HG02588 (cell line): ENCODE results near the gene ZBTB9.

Experiments used
- ATAC-seq: cut with Tn5 transposase; IDR thresholded peaks from one replicate; pipeline ENCODE4 v1.9.1; 2021; ENCODE audit warnings: mild to moderate bottlenecking, moderate library complexity; ENCODE audit not compliant: unreplicated experiment

The ZBTB9 gene

DNA sequence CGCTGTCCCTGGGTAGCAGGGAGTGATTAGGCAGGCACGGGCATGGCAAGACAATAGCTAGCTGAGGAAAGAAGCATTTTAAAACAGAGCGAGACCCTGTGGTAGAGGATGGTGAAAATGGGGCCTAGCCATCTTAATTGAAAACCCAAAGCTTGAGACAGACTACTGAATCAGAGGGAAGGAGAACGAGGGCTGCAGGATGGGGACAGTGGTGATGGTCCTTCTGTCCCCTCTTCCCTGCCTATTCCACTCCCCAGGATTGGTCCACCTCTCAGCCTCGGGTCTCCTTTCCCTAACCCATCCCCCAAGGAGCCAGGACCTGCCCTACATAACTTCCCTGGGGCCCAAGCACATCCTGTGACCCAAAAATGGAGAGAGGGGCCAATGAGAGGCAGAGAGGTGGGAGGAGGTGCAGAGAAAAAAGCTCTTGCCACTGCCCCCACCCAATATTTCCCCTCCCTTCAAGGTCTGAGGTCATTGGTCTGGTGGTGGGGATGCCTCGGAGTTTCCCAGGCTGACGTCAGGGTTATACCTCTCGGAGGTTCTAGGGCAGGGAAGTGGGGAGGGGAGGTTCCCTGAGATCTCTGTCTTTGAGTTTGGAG lies 35.6 kb upstream of the ZBTB9 start:
- no peak for ATAC-seq

DNA sequence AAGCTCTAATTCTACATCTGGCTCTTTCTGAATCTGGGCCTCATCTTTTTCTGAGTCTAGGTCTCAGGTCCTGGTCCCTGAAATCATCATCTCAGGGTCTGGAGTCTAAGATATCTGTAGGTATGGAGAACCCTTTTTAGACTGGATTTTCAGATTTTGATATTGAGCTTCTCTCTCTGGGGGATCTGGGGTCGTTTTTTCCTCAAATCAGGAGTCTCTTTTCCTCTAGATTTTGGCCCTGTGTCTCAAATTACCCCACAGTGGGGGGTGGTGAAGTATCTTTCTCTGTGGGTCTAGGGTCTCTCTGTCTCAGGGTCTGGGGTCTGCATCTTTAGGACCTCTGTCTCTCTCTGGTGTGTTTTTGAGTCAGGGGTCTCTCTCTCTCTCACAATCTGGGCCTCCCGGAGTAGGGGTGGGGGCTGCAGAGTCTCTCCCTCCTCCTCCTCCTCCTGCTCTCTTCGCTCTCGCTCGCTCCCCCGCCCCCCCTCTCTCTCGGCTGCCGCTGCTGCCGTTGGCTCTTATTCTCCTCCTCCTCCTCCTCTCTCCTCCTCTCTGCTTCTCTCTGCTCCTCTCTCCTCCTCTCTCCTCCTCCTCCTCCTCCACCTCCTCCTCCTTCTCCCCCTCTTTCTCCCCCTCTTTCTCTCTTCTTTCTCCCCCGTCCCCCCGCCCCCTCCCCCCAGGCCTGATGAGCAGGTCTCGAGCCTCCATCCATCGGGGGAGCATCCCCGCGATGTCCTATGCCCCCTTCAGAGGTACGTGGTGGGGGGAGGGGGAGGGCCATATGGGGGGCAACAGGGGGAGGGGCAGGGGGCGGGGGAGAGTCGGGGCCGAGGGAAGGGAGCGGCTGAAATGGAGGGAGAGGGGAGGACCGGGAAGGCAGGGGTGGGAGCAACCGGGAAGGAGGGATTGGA lies 34.5 kb upstream of the ZBTB9 start, which contains the start of gene SYNGAP1:
SYNGAP1 (plus strand) TSS at position 486 of the 911 bp plus-strand sequence; CDS start at position 686, 200 bp downstream.
- no peak for ATAC-seq

DNA sequence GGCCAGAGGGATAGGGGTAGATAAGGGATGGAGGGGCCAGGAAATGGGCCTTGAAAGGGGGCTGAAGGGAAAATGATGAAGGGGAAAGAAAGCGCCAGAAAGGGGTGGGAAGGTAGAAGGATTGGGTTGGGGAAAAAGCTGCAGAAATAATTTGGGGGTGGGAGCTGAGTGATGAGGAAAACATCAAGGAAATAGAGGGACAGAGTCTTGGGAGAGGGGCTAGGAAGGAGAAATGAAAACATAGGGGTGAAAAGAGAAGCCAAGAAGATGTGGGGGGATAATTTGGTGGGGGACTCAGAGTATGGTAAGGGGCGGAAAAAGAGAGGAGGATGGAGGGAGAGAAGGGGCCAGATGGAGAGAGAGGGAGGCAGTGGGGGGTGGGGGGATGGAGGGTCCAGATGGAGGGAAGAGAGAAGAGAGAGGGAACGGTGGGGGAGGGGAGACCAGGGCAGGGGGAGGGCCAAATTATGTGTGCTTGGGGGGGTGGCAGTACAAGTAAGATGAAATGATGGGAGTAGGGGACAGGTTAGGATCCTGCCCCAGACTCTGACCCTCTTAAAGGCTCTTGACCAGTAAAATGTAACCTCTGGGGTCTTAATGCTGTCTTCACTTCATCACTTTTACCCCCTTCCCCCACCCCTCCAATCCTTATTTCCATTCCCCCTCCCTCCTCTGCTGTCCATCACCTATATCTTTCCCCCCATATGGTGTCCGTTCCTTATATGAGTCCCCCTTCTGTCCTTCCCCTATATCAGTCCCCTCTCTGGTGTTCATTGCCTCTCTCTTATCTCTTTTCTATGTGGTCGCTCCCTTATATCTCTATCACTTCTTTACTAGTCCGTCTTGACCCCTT lies 33.7 kb upstream of the ZBTB9 start:
- no peak for ATAC-seq

DNA sequence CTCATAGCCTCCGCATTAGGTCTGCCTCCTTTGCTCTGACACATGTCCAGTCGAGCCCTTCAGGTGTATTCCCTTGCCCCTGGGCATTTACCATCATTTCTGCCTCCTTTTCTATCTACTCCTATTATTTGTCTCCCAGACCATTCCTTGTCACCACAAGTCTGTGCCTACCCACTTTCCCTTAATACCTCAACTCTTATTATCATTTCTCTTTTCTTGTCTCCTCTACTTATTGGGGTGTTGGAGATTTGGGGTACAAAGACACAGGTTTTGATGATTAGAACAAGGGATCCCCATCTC lies 33.1 kb upstream of the ZBTB9 start:
- no peak for ATAC-seq

DNA sequence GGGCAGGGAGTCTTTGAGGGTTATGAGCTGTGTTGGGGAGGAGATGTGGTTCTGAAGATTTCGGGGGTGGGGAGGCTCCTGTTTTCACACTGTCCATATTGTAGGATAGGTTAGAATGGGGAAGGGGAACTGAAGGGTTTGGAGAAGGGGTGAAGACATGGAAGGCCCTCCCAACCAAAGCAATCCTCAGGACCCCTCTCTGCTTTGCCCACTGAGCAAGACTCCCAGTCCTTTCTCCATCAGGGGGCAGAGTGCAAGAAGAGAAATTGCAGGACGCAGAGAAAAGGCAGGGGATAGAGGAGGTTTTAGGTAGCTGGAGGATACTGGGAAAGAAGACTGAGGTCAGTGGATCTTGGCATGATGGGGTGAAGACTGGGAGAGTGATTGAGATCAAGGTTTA lies 30.6 kb upstream of the ZBTB9 start:
- no peak for ATAC-seq

DNA sequence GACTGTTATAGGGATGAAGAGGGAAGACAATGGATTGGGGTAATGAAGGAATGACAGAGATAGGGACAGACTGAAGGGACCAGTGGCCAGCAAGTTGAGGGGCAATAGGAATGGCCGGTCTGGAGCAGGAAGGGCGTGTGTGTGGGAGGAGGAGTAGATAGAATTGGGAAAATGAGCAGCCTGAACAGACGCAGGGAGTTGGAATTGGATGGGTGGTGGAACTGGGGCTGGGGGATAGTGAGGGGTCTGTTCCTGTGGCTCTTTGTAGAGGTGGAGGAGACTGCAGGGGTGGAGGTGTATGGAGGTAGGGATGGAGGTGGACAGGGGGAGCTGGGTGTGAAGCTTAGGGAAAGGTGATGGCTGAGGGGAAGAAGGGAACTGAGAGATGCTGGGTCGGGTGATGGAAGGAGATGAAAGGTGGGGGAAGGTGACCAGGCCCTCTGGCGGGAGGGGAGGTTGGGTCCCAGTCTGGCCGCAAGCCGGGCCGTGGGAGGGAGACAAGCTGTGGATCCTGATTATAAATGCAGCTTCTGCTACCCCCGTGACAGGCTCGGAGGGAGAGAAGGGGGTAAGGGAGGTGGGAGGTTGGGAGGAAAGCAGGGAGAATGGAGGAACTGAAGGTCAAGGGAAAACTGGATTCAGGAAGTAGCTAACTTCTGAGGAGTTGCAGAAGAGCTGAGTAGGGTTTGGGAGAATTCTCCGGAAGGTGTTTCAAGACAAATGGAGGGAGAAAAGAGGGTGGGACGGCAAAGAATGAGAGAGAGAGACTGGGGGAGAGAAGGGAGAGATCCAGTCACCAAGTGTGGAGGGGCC lies 29.3 kb upstream of the ZBTB9 start:
- ATAC-seq: no peak

DNA sequence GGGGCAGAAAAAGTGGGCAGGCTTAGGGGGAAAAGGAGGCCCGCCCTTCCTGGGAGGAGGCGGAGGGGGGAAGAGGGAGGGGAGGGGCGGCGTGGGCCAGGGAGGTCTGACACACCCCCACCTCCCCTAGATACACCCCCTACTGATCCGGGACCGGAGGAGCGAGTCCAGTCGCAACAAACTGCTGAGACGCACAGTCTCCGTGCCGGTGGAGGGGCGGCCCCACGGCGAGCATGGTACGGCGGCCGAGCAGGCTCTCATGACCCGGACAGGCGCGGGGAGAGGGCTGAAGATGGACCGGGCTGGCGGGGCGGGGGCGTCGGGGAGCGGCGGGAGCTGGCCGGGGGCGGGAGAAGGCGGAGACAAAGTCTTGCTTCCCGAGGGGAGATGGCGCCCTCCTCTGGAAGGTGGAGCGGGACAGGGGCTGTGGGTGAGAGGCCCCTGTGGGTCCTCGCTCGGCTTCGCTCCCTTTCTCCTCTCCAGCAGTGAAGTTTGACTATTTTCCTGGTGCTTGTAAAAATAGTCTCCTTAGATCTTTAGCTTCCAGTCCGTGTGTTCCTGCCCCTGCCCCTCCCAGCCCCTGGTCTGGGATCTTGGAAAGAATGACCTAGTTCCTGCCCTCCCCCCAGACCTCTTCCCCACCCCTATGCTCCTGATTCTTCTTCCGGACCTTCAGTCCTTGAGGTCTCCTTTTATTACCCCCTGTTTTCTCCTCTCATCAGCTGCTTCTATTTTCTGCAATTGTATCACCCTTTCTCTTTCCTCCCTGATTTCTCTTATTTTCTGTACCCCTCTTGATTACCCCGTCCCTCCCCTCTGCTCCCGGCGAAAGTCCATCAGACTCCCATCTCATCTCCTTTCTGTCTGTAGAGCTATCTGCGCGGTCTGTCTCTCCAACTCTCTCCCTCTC lies 28.5 kb upstream of the ZBTB9 start:
- peak; percentile 33 for ATAC-seq

DNA sequence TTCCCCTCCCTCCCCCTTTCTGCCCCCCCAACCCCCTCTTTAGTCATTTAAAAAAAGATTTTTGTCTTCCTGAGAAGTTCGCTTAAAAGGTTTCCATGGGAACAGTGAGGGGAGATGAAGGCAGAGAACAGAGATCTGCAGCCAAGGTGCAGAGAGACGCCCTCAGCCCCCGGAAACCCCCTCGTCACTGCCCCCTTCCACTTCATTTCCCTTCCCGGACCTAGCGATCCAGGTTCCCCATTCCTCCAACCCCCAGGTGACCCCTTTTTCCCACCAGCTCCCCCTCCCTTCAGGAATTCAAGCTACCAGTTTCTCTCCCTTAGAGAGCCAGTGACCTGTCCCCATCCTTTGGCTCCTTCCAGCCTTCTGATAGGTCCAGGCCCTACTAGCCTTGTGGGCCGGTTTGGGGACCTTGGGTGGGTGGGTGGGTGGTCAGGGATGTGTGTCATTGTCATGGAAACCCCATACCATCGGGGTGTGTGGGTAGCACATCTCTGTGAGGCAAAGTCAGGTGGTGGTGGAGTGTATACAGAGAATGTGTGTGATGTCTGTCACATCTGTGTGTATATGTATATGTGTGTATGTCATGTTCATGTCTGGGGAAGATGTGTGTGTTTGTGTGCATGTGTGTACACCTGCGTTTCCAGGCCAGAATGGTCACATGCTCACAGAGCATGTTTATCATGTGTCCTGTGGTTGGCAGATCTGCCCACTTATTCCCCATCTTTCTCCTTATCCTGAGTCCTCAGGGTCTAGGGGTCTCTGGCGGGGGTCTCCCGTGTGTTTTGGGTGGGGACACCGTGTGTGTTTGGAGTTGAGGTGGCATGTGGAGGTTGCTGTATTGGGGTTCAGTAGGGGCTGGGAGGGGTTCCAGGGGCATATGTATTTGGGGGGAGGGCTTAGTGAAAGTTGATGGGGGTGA lies 27.5 kb upstream of the ZBTB9 start:
- ATAC-seq: no peak

DNA sequence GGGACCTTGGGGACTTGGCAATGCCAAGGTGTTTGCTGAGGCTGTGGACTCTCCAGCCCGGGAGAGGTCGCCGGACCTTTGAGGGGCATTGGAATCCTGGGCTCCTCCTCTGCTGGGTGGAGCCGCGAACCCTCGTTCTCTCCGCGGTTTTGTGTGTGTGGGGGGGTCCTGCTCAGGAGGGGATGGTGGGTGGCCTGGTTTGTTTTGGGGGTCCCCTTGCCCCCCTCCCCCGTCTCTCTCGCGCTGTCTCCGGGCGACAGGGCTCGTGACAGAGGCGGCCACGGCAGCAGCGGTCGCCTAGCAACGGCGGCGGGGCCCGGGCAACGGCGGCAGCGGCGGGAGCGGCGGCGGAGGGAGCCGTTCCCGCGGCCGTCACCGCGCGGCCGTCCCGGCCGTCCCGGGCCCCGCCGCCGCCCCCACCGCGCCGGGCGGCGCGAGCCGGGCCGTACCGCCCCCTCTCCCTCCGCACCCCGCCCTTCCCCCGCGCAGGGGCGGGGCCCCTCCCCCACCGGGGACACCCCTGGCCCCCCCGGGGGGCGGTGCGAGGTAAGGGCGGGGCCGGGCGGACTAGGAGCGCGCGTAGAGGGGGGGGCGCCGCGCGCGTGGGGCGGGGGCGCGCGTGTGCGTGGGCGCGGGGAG lies 26.7 kb upstream of the ZBTB9 start:
- ATAC-seq: no peak

DNA sequence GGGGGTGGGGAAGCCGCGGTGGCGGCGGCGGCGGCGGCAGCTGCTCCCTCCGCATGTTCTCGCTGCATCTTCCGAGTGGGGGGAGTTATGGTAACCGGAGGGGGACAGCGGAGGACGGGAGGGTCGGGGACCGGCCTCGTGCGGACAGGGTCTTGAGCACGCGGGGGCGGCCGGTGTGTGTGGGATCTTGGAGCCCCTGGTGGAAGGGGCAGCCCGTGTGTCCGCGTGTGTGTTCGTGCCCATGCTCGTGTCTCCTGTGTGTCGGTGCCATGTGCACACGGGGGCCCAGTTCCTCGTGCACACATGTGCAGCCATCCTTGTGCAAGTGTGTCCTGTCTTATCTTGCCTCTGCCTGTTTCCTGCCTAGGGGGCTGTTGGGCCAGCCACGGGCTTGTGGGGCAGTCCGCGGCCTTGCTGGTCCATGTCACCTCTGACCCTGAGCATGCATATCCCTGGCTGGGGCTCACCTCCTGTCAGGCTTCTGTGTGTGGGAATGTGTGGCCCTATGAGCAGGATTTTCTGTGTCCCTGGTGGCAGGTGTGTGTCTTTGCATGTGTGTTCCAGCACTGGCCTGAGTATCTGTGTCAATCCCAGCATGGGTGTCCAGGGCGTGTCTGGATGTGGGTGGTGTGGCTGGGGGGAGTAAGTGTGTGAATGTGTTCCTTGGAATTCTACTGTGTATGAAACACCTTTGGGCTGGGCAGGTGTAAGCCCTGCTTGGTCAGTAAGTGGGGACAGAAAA lies 26.0 kb upstream of the ZBTB9 start:
- no peak for ATAC-seq

DNA sequence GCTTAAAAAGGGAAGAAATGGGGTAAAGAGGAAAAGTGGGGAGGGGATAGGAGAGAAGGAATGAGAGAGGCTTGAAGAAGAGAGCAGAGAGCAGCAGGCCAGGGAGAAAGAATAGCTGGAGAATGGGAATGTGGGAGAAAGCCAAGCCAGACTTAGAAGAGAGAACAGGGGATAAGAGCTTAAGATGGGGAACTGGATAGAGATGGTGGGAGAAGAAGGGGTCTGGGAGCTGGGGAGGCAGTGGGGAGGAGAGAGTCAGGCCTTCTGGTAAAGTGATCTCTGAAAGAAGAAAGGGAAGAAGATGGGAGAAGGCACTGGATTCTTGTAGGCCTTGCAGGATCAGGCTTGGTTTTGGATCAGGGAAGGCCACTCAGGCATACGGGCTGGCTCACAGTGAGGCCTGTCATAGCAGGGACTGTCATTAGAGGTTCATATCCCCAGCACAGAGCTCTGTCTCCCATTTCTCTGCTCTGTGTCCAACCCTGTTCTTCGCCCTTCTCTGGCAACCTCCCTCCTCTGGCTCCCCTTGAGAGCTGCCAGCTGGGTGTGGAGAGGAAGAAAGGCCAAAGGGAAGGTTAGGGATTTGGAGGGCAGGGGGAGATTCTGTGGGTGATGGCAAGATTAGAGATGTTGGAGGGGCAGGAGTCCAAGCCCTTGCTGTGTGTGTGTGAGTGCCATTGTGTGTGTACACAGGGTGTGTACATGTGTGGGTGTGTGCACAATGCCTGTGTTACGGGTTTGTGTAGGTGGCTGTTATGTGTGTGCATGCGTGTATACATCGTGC lies 25.2 kb upstream of the ZBTB9 start:
- ATAC-seq: no peak

DNA sequence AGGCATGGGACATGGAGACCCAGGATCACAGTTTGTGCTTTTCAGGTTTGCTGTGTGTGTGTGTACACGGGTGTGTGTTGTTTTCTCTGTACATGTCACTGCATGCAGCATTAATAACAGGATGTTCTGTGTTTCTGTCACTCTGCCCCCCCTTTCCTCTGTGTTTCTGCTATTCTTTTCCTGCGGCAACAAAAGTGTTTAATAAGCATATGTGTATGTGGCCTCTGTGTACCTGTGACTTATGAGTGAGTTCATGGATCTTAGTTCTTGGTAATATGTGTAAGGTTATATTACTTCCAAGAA lies 24.7 kb upstream of the ZBTB9 start:
- no peak for ATAC-seq

DNA sequence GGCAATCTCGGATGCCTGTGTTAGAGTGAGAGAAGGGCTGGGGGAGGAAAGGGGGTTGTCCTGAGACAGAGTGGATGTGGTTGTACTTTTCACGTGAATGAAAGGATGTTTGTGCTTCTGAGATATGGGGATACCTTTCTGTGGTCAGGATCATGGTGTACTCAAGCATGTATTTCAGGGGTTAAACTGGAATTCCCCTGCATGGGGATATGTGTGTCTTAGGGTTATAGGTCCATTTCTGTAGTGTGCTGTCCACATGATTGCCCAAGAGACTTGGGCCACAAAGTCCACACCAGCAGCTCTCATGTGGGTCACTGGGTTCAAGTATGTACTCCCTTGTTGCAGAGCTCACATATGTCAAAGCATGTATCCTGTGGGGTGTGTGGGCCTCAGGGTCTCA lies 24.0 kb upstream of the ZBTB9 start:
- no peak for ATAC-seq

DNA sequence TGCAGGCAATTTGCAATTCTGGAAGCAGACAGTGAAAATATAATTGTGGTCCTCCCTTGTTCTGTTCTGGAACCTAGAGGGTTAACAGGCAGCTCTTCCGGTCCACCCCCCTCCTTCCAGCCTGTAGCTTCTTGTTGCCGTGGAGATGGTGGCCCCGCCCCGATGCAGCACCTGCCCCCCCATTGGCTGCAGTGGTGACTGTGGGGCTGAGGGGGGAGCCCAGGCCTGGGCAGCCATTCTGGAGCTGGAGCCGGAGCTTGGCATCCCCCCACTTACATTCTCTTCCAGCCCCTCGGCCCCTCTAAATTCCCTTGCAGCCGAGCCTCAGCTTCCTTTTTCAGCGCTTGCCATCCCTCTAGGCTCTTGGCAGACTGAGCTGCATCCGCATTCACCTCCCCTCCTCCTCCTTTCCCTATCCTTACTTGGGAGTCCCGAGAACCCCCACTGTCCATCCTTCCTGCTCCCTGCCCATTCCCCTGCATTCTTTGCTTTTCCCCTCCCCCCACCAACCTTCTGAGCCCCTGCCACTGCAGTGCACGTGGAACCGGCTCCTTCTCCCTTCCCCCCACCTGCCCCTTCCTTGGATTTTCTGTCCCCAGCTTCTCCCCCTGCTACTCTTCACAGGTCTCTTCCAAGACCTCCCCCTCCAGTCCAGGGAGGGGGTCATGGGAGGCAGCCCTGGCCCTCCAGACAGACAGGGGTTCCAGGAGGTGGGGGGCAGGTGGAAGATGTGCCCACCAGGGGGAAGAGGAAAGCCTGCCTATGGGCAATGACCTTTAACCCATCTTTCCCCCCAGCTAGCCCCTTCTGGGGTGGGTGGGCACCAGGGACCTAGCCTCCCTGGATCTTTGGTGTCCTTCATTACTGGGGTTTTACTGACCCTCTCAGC lies 23.1 kb upstream of the ZBTB9 start:
- ATAC-seq: no peak

DNA sequence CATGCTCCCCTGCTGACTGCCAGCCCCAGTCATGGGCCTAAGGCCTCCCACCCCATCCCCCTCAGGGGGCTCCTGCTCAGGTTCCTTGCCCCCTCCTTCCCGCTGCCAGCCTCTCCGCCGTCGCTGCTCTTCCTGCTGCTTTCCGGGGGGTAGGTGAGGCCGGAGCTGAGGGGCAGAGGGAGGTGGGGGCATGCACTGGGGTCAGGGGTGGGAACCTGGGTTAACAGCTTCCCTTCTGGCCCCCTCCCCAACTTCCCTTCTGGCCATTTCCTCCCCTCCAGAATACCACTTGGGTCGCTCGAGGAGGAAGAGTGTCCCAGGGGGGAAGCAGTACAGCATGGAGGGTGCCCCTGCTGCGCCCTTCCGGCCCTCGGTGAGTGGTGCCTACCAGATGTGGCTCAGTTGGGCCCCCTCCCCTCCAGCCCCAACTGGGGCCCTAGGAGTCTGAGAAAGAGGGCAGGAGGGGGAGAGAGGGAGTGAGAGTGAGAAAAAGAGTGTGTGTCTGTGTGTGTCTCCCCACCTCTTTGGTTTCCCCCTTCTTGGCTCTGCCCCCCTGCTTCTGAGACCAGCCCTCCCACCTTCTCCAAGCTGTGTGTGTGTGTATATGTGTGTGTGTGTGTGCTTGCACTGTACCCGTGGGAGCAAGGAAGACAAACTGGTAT lies 22.4 kb upstream of the ZBTB9 start:
- ATAC-seq: no peak
